Muscle layer of duodenum (tissue), 2 donors: ENCODE measurements around the gene ACAP2.
"Not testable (repeated sequence)": the region's sequence is repeated elsewhere in the genome, so short reads cannot be mapped to it uniquely, and the experiment has no call there.

Experiments
- H3K27ac ChIP-seq: one replicate; pipeline ENCODE4 v1.7.0; 2013; ENCODE audit warnings: mild to moderate bottlenecking, low read length
- H3K27me3 ChIP-seq: one replicate; pipeline ENCODE4 v1.7.0; 2013; ENCODE audit warnings: low read depth, mild to moderate bottlenecking, control low read depth, low read length
- H3K36me3 ChIP-seq, 2 donors: one replicate each; pipeline ENCODE4 v1.7.0; 2013; ENCODE audit warnings: low read length in 2 of 2, control low read depth in 1 of 2, mild to moderate bottlenecking in 1 of 2; ENCODE audit not compliant: insufficient read depth in 2 of 2, control insufficient read depth in 1 of 2
- H3K4me1 ChIP-seq, 2 donors: one replicate each; pipeline ENCODE4 v1.7.0; 2013; ENCODE audit warnings: low read length in 2 of 2, mild to moderate bottlenecking in 2 of 2, control low read depth in 1 of 2, moderate library complexity in 1 of 2; ENCODE audit not compliant: insufficient read depth in 2 of 2, control insufficient read depth in 1 of 2
- H3K4me3 ChIP-seq, 2 donors: one replicate each; pipeline ENCODE4 v1.7.0; 2013; ENCODE audit warnings: low read length in 2 of 2, low read depth in 1 of 2, mild to moderate bottlenecking in 1 of 2
- H3K9me3 ChIP-seq, 2 donors: one replicate each; pipeline ENCODE4 v1.7.0; 2013; ENCODE audit warnings: low read length in 2 of 2, control low read depth in 1 of 2, mild to moderate bottlenecking in 1 of 2; ENCODE audit not compliant: control insufficient read depth in 1 of 2
- donor health status: healthy.

The ACAP2 gene

DNA sequence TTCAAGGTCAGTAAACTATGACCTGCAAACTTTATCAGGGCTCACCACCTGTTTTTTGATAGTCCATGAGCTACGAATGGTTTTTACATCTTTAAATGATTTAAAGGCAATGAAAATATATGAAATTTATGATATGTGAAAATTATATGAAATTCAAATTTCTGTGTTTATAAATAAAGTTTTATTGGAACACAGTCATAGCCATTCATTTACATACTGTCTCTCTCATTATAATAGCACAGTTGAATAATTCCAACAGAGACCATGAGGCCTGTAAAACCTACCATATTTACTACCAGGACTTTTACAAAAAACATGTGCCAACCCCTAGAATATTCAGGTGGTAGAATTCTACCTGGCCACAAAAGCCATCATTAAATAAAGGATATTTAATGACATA, 107.9 kb downstream of the ACAP2 start:
- Histone ChIP-seq H3K9me3 (no peaks in the 10 kb centered on the region), H3K36me3 (peaks cover 4 to 12% of the 10 kb centered on the region in 2 donors), H3K27ac (no peak overlapping the region), H3K27me3 (no peaks in the 10 kb centered on the region), H3K4me1 (no peaks in the 10 kb centered on the region), H3K4me3 (no peak overlapping the region)

DNA sequence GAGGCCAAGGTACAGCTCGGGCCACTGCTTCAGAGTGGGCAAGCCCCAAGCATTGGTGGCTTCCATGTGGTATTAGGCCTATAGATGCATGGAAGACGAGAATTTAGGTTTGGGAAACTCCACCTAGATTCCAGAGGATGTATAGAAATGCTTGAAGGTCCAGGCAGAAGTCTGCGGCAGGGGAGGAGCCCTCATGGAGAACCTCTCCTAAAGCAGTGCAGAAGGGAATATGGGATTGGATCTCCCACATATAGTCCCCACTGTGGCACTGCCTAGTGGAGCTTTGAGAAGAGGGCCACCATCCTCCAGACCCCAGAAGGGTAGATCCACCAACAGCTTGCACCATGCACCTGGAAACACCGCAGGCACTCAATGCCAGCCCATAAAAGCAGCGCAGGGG, 123.8 kb downstream of the ACAP2 start:
- H3K27ac ChIP-seq = no peak overlapping the region
- no peaks in the 10 kb centered on the region for H3K9me3 ChIP-seq
- no peak overlapping the region for H3K4me3 ChIP-seq
- H3K36me3 ChIP-seq = peaks cover 0 to 29% of the 10 kb centered on the region in 2 donors
- H3K4me1 ChIP-seq = no peaks in the 10 kb centered on the region
- H3K27me3 ChIP-seq = no peaks in the 10 kb centered on the region

DNA sequence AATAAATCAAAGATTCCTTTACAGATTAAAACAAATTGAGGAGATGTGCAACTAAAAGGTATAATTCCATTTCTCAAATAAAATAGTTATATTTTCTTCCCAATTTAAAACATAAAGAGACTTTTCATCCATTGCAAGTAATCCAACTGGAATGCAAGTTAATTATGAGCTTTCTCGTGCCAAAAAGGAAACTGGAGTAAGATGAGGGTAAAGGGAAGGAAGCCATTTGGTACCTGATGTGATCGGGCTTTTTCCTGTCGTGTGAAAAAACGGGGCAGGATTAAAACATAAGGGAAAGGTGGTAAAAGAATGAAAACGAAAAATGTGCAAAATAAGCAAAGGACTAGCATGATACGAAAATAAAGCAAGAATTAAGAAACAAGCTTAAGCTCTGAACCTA, 130.1 kb downstream of the ACAP2 start:
- Histone ChIP-seq H3K27me3 (no peaks in the 10 kb centered on the region), H3K4me1 (no peaks in the 10 kb centered on the region), H3K27ac (no peak overlapping the region), H3K36me3 (peaks cover 4 to 5% of the 10 kb centered on the region in 2 donors), H3K9me3 (no peaks in the 10 kb centered on the region), H3K4me3 (no peak overlapping the region)

DNA sequence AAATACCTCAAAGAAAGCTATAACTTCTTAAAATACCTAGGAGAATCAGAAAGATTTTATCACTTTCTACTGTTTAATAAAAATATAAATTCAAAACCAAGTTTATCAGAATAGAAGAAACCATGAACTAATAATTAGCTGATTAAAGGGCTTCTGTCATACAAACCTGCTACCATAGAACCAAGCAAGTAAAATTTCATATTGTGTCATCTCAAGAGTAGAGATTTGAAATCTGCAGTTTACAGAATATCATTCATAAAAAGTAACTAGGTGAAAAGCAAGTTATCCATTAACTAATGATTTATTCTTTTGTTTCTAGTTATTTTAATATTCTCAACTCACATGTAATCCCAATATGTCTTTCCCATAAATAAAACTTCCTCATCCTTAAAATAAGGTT, 135.1 kb downstream of the ACAP2 start:
- H3K27ac ChIP-seq = no peak overlapping the region
- H3K36me3 ChIP-seq = peaks cover 4 to 17% of the 10 kb centered on the region in 2 donors
- H3K9me3 ChIP-seq = no peaks in the 10 kb centered on the region
- H3K4me1 ChIP-seq = no peaks in the 10 kb centered on the region
- H3K4me3 ChIP-seq = no peak overlapping the region
- H3K27me3 ChIP-seq = no peaks in the 10 kb centered on the region

DNA sequence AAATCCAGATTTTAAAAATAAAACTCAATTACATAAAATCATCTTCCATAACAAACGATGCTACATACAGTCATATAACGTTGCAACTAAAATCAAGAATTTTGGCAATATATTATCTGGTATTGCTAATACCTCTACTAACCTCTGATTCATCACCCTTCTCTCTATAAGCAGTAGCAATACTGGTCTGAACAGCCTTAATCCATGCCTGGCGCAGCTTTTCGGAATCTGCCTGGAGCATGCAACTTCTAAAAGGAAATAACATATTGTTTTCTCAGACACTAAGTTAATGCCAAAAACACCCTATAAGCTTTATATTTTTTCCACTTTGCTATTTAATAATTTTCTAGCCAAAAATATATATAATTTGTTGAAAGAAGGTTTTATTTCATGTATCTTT, 136.5 kb downstream of the ACAP2 start:
- no peaks in the 10 kb centered on the region for H3K27me3 ChIP-seq
- H3K4me1 ChIP-seq = no peaks in the 10 kb centered on the region
- no peaks in the 10 kb centered on the region for H3K9me3 ChIP-seq
- H3K4me3 ChIP-seq = no peak overlapping the region
- no peak overlapping the region for H3K27ac ChIP-seq
- H3K36me3 ChIP-seq = peaks cover 7 to 24% of the 10 kb centered on the region in 2 donors

DNA sequence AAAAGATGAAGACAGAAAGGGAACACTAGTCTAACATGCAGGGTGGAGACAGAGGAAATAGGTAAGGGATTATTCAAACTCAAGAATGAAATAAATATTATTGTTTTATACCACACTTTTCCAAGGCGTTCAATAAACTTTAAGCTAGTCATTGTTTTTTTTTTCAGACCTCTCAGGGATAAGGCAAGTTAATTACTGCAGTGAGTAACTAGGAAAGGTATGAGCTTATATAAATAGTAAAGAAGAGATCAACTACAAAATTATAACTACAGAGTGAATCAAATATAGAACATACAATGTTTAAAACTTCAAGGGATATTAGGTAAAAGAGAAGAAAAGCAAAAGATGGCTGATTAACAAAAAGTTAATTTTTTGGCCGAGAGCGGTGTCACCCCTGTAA, 140.4 kb downstream of the ACAP2 start:
- Histone ChIP-seq H3K36me3 (peaks cover 8 to 42% of the 10 kb centered on the region in 2 donors), H3K4me1 (no peaks in the 10 kb centered on the region), H3K27me3 (no peaks in the 10 kb centered on the region), H3K4me3 (no peak overlapping the region), H3K9me3 (no peaks in the 10 kb centered on the region), H3K27ac (no peak overlapping the region)

DNA sequence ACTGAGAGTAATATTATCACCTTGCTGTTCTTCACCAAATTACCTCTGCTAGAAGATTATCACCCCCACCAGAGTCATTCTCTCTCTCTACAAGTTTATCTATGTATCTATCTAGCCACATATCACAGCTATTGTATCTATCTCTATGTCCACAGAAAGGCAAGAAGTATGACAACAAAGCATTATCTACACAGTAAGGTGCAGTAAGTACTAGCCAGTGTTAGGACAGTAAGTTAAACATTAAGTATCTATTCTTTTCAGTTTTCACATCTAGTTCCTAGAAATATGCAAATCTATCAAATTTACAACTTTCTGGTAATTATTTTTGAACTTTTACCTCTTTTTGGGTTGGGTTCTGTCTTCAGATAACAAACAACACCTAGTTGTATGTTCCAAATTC, 145.4 kb downstream of the ACAP2 start:
- H3K27ac ChIP-seq = no peak overlapping the region
- no peak overlapping the region for H3K4me3 ChIP-seq
- no peaks in the 10 kb centered on the region for H3K9me3 ChIP-seq
- H3K27me3 ChIP-seq = no peaks in the 10 kb centered on the region
- H3K4me1 ChIP-seq = no peaks in the 10 kb centered on the region
- peaks cover 29 to 41% of the 10 kb centered on the region in 2 donors for H3K36me3 ChIP-seq

DNA sequence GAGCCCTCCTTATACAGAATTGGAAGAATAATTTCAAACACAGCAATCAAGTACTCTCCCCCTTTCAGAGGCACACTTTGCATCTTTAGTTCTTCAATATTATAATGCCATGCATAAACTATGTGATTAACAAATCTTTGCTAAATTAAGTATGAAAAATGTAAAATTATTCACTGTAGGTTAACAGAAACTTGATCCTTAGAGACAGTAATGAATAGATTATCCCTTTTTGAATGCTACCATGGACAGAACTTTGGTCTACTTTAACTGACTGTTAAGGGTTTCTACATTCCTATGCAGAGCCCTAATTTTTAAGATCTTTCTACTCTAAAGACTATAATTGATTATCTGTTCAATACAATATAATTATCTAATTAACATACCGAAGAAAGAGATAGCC, 146.2 kb downstream of the ACAP2 start:
- H3K27ac ChIP-seq = no peak overlapping the region
- no peak overlapping the region for H3K4me3 ChIP-seq
- H3K27me3 ChIP-seq = no peaks in the 10 kb centered on the region
- peaks cover 32 to 37% of the 10 kb centered on the region in 2 donors for H3K36me3 ChIP-seq
- no peaks in the 10 kb centered on the region for H3K9me3 ChIP-seq
- no peaks in the 10 kb centered on the region for H3K4me1 ChIP-seq

DNA sequence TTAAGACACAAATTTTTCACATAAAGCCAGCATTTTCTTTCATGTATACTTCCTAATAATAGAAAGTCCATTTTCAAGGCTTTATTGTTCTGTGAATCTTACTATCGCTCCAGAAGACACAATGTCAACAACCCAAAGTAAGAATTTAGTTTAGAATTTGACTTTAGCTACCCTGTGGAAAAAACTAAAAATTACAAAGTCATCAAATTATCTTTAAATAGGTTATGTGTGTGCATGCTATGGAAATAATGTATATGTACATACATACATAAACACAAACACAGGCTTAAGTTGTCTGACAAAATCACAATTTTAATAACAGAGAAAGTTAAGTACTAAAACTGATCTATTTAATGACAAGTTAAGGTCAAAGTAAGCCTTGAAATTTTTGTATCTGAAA, 151.7 kb downstream of the ACAP2 start:
- no peak overlapping the region for H3K4me3 ChIP-seq
- no peaks in the 10 kb centered on the region for H3K9me3 ChIP-seq
- peaks cover 35 to 51% of the 10 kb centered on the region in 2 donors for H3K36me3 ChIP-seq
- no peaks in the 10 kb centered on the region for H3K4me1 ChIP-seq
- no peak overlapping the region for H3K27ac ChIP-seq
- H3K27me3 ChIP-seq = no peaks in the 10 kb centered on the region

DNA sequence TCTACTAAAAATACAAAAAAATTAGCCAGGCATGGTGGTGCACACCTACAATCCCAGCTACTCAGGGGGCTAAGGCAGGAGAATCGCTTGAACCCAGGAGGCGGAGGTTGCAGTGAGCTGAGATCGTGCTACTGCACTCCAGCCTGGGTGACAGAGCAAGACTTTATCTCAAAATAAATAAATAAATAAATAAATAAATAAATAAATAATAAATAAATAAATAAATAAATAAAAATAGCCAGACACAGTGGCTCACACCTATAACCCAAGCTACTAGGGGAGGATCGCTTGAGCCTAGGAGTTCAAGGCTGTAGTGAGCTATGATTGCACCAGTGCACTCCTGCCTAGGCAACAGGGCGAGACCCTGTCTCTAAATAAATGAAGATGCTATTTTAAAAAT, 152.2 kb downstream of the ACAP2 start:
- not testable (repeated sequence) for H3K27me3 ChIP-seq, H3K9me3 ChIP-seq, H3K27ac ChIP-seq, H3K4me1 ChIP-seq, H3K4me3 ChIP-seq
- H3K36me3 ChIP-seq = peaks cover 35 to 51% of the 10 kb centered on the region in 2 donors

DNA sequence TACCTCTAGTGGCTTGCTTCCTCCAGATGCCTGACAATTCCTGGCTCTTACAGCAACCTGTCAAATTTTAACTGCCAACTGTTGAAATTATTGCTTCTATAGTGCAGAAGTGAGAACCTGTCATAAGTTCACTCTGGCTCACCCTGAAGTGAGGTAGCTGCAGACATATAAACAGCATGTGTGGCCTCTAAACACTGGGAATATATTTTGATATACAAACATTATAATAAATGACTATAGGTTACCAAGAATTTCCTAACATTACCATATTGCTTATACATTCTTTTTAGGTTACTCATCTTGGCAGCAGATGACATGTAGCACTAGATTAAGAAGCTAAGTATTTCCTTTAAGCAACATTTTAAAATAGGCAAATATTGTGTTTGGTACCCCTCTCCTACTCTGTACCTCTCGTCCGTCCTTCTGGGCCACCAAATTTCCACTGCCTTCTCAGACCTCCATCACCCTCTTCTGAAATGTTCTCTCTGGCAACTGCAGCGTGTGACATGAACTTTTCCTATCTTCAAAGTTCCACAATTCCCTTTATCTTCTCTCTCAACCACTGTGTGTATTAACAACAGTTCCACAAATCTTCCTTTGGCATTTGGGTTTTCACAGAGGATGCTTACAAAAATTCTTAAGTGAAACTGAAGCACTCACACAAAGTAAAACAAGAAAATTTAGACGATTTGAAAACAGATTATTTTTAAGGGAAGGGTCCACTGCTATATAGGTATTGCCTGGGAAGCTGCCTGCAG, 156.5 kb downstream of the ACAP2 start:
- H3K9me3 ChIP-seq = no peaks in the 10 kb centered on the region
- H3K27me3 ChIP-seq = no peaks in the 10 kb centered on the region
- H3K4me1 ChIP-seq = no peaks in the 10 kb centered on the region
- peaks cover 17 to 35% of the 10 kb centered on the region in 2 donors for H3K36me3 ChIP-seq
- H3K4me3 ChIP-seq = no peak overlapping the region
- no peak overlapping the region for H3K27ac ChIP-seq

DNA sequence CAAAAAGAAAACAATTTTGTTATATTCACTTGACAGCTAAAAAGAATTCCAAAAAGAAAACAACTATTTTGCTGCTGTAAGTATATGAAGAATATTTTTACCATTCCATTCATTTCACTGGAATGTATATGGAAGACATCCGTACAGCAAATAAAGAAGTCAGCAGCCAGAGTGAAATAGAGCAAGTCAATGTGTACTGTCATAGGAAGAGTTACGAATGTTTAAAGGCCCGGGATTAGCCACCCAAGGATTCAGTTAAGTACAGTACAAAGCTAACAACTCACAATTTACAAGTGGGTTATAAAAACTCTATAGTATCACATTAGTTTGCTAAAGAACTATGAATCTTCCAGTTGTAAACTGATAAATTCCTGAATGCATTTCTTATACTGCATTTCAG, 157.4 kb downstream of the ACAP2 start:
- Histone ChIP-seq H3K27me3 (no peaks in the 10 kb centered on the region), H3K4me3 (no peak overlapping the region), H3K4me1 (no peaks in the 10 kb centered on the region), H3K27ac (no peak overlapping the region), H3K36me3 (peaks cover 13 to 31% of the 10 kb centered on the region in 2 donors), H3K9me3 (no peaks in the 10 kb centered on the region)
